ENCODE measurements around the gene LMX1A.
A peak's percentile ranks its signal among the peaks of the same experiment; 100 is the strongest.

Gene LMX1A

GRCh38 chr1:165364568-165365133, 8.1 kb upstream of the LMX1A start:
- TF ChIP-seq RAD21 (IDR thresholded peaks at IDR 0.05; ENCODE audit: low read depth) (no peak), NFIC (IDR thresholded peaks at IDR 0.05) (peak; percentile 42)

- TF ChIP-seq TEAD4 (IDR thresholded peaks at IDR 0.05) (no peak), CEBPB (IDR thresholded peaks at IDR 0.05) (no peak), FOXM1 (IDR thresholded peaks at IDR 0.05; ENCODE audit: borderline replicate concordance, low read depth) (no peak), ZBTB7A (IDR thresholded peaks at IDR 0.05; ENCODE audit: low read depth) (no peak), YY1 (IDR thresholded peaks at IDR 0.05; ENCODE audit: low read depth) (no peak), USF1 (IDR thresholded peaks at IDR 0.05) (no peak), MAX (IDR thresholded peaks at IDR 0.05) (no peak), RAD21 (IDR thresholded peaks at IDR 0.05; ENCODE audit: low read depth) (no peak), TCF12 (IDR thresholded peaks at IDR 0.05; ENCODE audit: low read depth) (no peak), TAF1 (IDR thresholded peaks at IDR 0.05; ENCODE audit: low read depth) (no peak), CREB1 (IDR thresholded peaks at IDR 0.05; ENCODE audit: low read depth) (no peak)
Observed at GRCh38 chr1:165356876-165357275, 361 bp upstream of the LMX1A start.

- TF ChIP-seq MAX (IDR thresholded peaks at IDR 0.05) = no peak
Observed at GRCh38 chr1:165355139-165355976, 1.2 kb downstream of the LMX1A start.

GRCh38 chr1:165354739-165355138, 1.8 kb downstream of the LMX1A start:
- TF ChIP-seq REST (IDR thresholded peaks at IDR 0.05; ENCODE audit: low read depth) (no peak), USF1 (IDR thresholded peaks at IDR 0.05) (no peak), CREB1 (IDR thresholded peaks at IDR 0.05; ENCODE audit: low read depth) (no peak), FOXM1 (IDR thresholded peaks at IDR 0.05; ENCODE audit: borderline replicate concordance, low read depth) (no peak), TEAD4 (IDR thresholded peaks at IDR 0.05) (no peak)

- TF ChIP-seq CEBPB (IDR thresholded peaks at IDR 0.05) (no peak), TEAD4 (IDR thresholded peaks at IDR 0.05) (no peak), MAX (IDR thresholded peaks at IDR 0.05) (no peak), CREB1 (IDR thresholded peaks at IDR 0.05; ENCODE audit: low read depth) (no peak), FOXM1 (IDR thresholded peaks at IDR 0.05; ENCODE audit: borderline replicate concordance, low read depth) (no peak), TAF1 (IDR thresholded peaks at IDR 0.05; ENCODE audit: low read depth) (no peak), USF1 (IDR thresholded peaks at IDR 0.05) (no peak), ZBTB7A (IDR thresholded peaks at IDR 0.05; ENCODE audit: low read depth) (no peak), YY1 (IDR thresholded peaks at IDR 0.05; ENCODE audit: low read depth) (no peak), RAD21 (IDR thresholded peaks at IDR 0.05; ENCODE audit: low read depth) (no peak), REST (IDR thresholded peaks at IDR 0.05; ENCODE audit: low read depth) (no peak), NFIC (IDR thresholded peaks at IDR 0.05) (no peak)
Observed at GRCh38 chr1:165353731-165354671, 2.5 kb downstream of the LMX1A start.
